Measurements from ENCODE around the gene ITGAL.

- TF ChIP-seq CTCF (conservative IDR thresholded peaks at IDR 0.05), result no peak
- TF ChIP-seq EZH2 (IDR thresholded peaks at IDR 0.05; ENCODE audit: low read depth), result no peak
These were observed at the start of gene ITGAL for GRCh38 chr16:30472328-30472942.
